PC-3 (cell line): ENCODE measurements around the gene TTC7B. TPM values are rescaled to one million over a fixed set of nuclear protein-coding genes. Genes with fewer than 3 reads are reported as not detected.

ENCODE experiments used
- ATAC-seq: fragments of 200-7000 bp; cut with Tn5 transposase; 2 replicates; pipeline ENCODE4 v1.9.1; 2020; ENCODE audit warnings: mild to moderate bottlenecking, moderate library complexity
- BruUV-seq: library from RNA; stranded (reverse); fragments of 400-500 nt; replicated peaks from 2 replicates; lab custom pipeline; 2021; lab: Mats Ljungman, UMichigan
- CTCF ChIA-PET: fragments of 300-600 bp; sonication (Branson Sonifier 250); formaldehyde crosslinking; loops from one replicate; lab custom pipeline; 2022; ENCODE audit warnings: antibody characterized with exemption; lab: Charles Lee
- POLR2A ChIA-PET: fragments of 300-600 bp; sonication (Branson Sonifier 250); formaldehyde crosslinking; loops from one replicate; lab custom pipeline; 2022; ENCODE audit warnings: antibody characterized with exemption; ENCODE audit not compliant: unreplicated experiment; lab: Charles Lee
- DNase-seq: peaks from one replicate; pipeline ENCODE4 v3.0.0-alpha.2; 2015
- H2AFZ ChIP-seq: fragments of 300-600 bp; sonication (generic); 2 replicates; pipeline ENCODE4 v1.6.0; 2016; ENCODE audit warnings: antibody characterized with exemption, low read length
- H3F3A ChIP-seq: fragments of 300-600 bp; sonication (generic); one replicate; pipeline ENCODE4 v1.6.0; 2017; ENCODE audit warnings: antibody characterized with exemption, low read length, control low read depth, mild to moderate bottlenecking; ENCODE audit not compliant: unreplicated experiment
- H3K27ac ChIP-seq: fragments of 300-600 bp; sonication (generic); 2 replicates; pipeline ENCODE4 v1.5.1; 2016; ENCODE audit warnings: mild to moderate bottlenecking, low read length
- H3K27me3 ChIP-seq: fragments of 300-600 bp; sonication (generic); 2 replicates; pipeline ENCODE4 v1.6.1; 2016; ENCODE audit warnings: low read length, mixed read lengths
- H3K36me3 ChIP-seq: fragments of 300-600 bp; sonication (generic); 2 replicates; pipeline ENCODE4 v1.6.1; 2016; ENCODE audit warnings: low read depth, mixed run types, low read length, mixed read lengths
- H3K4me1 ChIP-seq: fragments of 300-600 bp; sonication (generic); 2 replicates; pipeline ENCODE4 v1.5.1; 2016; ENCODE audit warnings: low read length; ENCODE audit not compliant: insufficient read depth
- H3K4me2 ChIP-seq: fragments of 300-600 bp; sonication (generic); 2 replicates; pipeline ENCODE4 v1.6.0; 2016; ENCODE audit warnings: low read length
- H3K4me3 ChIP-seq: fragments of 300-600 bp; sonication (generic); 2 replicates; pipeline ENCODE4 v1.5.1; 2016; ENCODE audit warnings: mild to moderate bottlenecking, low read length, mixed read lengths
- H3K79me2 ChIP-seq: fragments of 300-600 bp; sonication (generic); 2 replicates; pipeline ENCODE4 v1.6.1; 2017; ENCODE audit warnings: low read length, mixed read lengths
- H3K9ac ChIP-seq: fragments of 300-600 bp; sonication (generic); 2 replicates; pipeline ENCODE4 v1.6.0; 2016; ENCODE audit warnings: mild to moderate bottlenecking, low read length
- H3K9me2 ChIP-seq: fragments of 300-600 bp; sonication (generic); replicated peaks from 2 replicates; pipeline ENCODE4 v1.6.1; 2016; ENCODE audit warnings: mixed run types, low read length, mixed read lengths
- H3K9me3 ChIP-seq: fragments of 300-600 bp; sonication (generic); 2 replicates; pipeline ENCODE4 v1.6.1; 2016; ENCODE audit warnings: low read length, mixed read lengths
- H4K20me1 ChIP-seq: fragments of 300-600 bp; sonication (generic); 2 replicates; pipeline ENCODE4 v1.6.1; 2016; ENCODE audit warnings: low read length, mixed read lengths
- CTCF ChIP-seq: fragments of 300-600 bp; sonication (generic); conservative IDR thresholded peaks from 2 replicates; pipeline ENCODE4 v1.5.1; 2017; ENCODE audit warnings: antibody characterized with exemption, low read depth, mild to moderate bottlenecking, low read length
- EZH2 ChIP-seq: fragments of 300-600 bp; sonication (generic); IDR thresholded peaks from one replicate; pipeline ENCODE4 v1.6.1; 2017; ENCODE audit warnings: antibody characterized with exemption, mild to moderate bottlenecking, low read length; ENCODE audit not compliant: unreplicated experiment
- EZH2phosphoT487 ChIP-seq: fragments of 300-600 bp; sonication (generic); IDR thresholded peaks from 2 replicates; pipeline ENCODE4 v1.6.1; 2018; ENCODE audit warnings: mild to moderate bottlenecking, antibody characterized with exemption, low read length, borderline replicate concordance
- intact Hi-C: fragments of 100-400 bp; cut with micrococcal nuclease; formaldehyde crosslinking; loops from 2 replicates; pipeline ENCODE4 v1.9.0; 2023
- total RNA-seq: library from RNA; depleted of rRNA; stranded (reverse); fragments of >200 nt; gene quantifications from 2 replicates; pipeline ENCODE4 v1.2.3, GENCODE V29; 2014

Gene TTC7B
- total RNA-seq, 1 experiment from 2014 or later: 45.6 TPM

DNA sequence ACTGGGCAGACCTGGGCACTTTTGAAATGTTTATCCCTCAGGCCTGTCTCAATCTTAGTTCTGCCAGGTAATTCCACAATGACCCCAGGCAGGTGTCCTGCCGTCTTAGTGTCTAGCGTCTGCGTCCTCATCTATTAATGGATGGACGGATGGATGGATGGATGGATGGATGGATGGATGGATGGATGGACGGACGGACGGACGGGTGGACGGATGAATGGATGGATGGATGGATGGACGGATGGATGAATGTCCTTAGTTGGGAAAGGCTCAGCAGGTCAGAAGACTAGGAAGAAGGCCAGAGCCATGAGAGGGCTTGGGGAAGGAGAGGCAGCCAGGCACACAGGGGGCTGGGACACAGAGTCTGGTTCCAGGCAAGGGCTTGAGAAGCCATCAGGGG lies 278.1 kb downstream of the TTC7B start:
- ChIA-PET CTCF (no interaction called here), POLR2A (no interaction called here)
- no peak overlapping the region for H3K27ac ChIP-seq
- ATAC-seq (no peak), DNase-seq (no peak)
- H2AFZ ChIP-seq: no peak overlapping the region
- TF ChIP-seq CTCF (no peak), EZH2 (no peak), EZH2phosphoT487 (no peak)
- H4K20me1 ChIP-seq: no peaks in the 10 kb centered on the region
- no peak overlapping the region for H3K4me3 ChIP-seq
- H3K4me1 ChIP-seq: peaks cover 10% of the 10 kb centered on the region; the same call in 1 of the 2 replicates
- intact Hi-C loops: no loop called here
- H3K79me2 ChIP-seq: no peaks in the 10 kb centered on the region
- no peaks in the 10 kb centered on the region for H3F3A ChIP-seq
- no peaks in the 10 kb centered on the region for H3K9me3 ChIP-seq
- H3K27me3 ChIP-seq: no peaks in the 10 kb centered on the region
- no TSS peak for BruUV-seq
- no peak overlapping the region for H3K4me2 ChIP-seq
- no peaks in the 10 kb centered on the region for H3K36me3 ChIP-seq
- H3K9me2 ChIP-seq: no peaks in the 10 kb centered on the region
- H3K9ac ChIP-seq: no peak overlapping the region

DNA sequence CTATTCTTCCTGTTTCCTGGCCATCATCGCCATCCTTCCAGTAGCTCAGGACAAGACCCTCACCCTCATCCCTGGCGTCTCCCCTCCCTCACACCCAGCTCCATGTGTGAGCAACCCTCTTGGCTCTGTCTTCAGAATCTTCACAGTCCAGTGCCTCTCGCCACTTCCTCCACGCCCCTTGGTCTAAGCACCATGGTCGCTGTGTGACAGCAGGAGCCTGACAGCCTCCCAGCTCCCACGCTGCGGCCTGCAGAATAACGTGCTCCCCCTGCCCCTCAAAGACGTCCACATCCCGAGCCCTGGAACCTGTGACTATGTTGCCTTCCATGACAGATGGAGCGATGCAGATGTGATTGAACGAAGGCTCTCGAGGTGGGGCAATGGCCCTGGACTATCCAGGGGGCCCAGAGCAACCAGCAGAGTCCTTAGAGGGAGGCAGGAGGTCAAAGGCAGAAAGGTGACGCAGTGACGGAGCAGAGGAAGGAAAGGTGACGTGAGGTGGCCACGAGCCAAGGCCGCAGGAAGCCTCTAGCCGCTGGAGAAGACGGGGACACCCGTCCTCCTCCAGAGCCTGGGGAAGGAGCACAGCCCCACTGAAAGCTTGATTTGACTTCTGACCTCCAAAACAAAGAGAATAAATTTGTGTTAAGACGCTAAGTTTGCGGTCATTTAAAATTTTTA lies 279.6 kb downstream of the TTC7B start:
- TF ChIP-seq EZH2phosphoT487 (no peak), EZH2 (no peak), CTCF (no peak)
- no peak for DNase-seq
- BruUV-seq: no TSS peak
- ChIA-PET POLR2A (no interaction called here), CTCF (no interaction called here)
- Histone ChIP-seq H3K9ac (no peak overlapping the region), H2AFZ (no peak overlapping the region), H3F3A (no peaks in the 10 kb centered on the region), H3K4me1 (peaks cover 10% of the 10 kb centered on the region; the same call in 1 of the 2 replicates), H3K79me2 (no peaks in the 10 kb centered on the region), H3K36me3 (no peaks in the 10 kb centered on the region), H3K9me2 (no peaks in the 10 kb centered on the region), H3K27me3 (no peaks in the 10 kb centered on the region), H3K4me2 (no peak overlapping the region), H3K9me3 (no peaks in the 10 kb centered on the region), H4K20me1 (no peaks in the 10 kb centered on the region), H3K4me3 (no peak overlapping the region), H3K27ac (no peak overlapping the region)
- intact Hi-C loops: no loop called here
- ATAC-seq: no peak

DNA sequence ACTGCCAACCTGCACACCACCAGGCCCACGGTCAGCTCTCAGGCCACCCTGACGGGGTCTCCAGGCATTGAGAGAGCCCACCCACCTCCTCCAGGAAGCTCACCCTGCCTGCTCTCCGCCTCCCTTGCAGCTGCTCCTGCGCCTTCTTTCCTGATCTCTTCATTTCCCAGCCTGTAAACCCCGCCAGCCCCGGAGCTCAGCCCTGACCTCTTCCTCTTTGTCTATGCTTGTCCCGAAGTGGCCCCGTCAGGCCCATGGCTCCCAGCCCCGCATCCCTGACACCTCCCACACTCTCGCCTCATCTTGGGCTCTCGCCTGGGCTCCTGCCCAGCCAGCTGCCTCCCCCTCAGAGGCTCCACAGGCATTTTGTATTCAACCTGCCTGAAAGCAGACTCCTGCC lies 280.1 kb downstream of the TTC7B start:
- Histone ChIP-seq H3K27ac (no peak overlapping the region), H2AFZ (no peak overlapping the region), H4K20me1 (no peaks in the 10 kb centered on the region), H3K9me2 (no peaks in the 10 kb centered on the region), H3K4me2 (no peak overlapping the region), H3K4me1 (peaks cover 9% of the 10 kb centered on the region; the same call in 1 of the 2 replicates), H3K4me3 (no peak overlapping the region), H3K9me3 (no peaks in the 10 kb centered on the region), H3K79me2 (no peaks in the 10 kb centered on the region), H3K9ac (no peak overlapping the region), H3K36me3 (no peaks in the 10 kb centered on the region), H3F3A (no peaks in the 10 kb centered on the region), H3K27me3 (no peaks in the 10 kb centered on the region)
- POLR2A ChIA-PET: no interaction called here
- ATAC-seq (no peak), DNase-seq (no peak)
- no peak for TF ChIP-seq EZH2
- no peak for TF ChIP-seq EZH2phosphoT487
- no peak for TF ChIP-seq CTCF
- intact Hi-C loops: no loop called here
- BruUV-seq: no TSS peak
- CTCF ChIA-PET: no interaction called here
